Type B pancreatic cell (in vitro differentiated cells): ENCODE measurements around the gene REC114. TPM values are rescaled to one million over a fixed set of nuclear protein-coding genes. Genes with fewer than 3 reads are reported as not detected.
"Not testable (repeated sequence)": the region's sequence is repeated elsewhere in the genome, so short reads cannot be mapped to it uniquely, and the experiment has no call there.

Experiments
- DNase-seq: peaks from one replicate; pipeline ENCODE4 v3.0.0; 2021; ENCODE audit warnings: mixed read lengths; ENCODE audit not compliant: unreplicated experiment; ENCODE audit errors: extremely low spot score
- H3K27ac Mint-ChIP-seq: 2 replicates; pipeline ENCODE4 v1.8.0; 2021; ENCODE audit warnings: mild to moderate bottlenecking, mixed read lengths
- H3K27me3 Mint-ChIP-seq: 2 replicates; pipeline ENCODE4 v1.8.0; 2021; ENCODE audit warnings: mixed read lengths
- H3K36me3 Mint-ChIP-seq: 2 replicates; pipeline ENCODE4 v1.8.0; 2021; ENCODE audit warnings: mixed read lengths
- H3K4me1 Mint-ChIP-seq: one replicate; pipeline ENCODE4 v1.8.0; 2021; ENCODE audit warnings: mixed read lengths; ENCODE audit not compliant: unreplicated experiment
- H3K4me3 Mint-ChIP-seq: 2 replicates; pipeline ENCODE4 v1.8.0; 2021; ENCODE audit warnings: mild to moderate bottlenecking, mixed read lengths
- H3K9me3 Mint-ChIP-seq: 2 replicates; pipeline ENCODE4 v1.8.0; 2021; ENCODE audit warnings: mixed read lengths
- total RNA-seq: library from RNA; stranded (reverse); gene quantifications from 2 replicates; pipeline ENCODE4 v1.2.1, GENCODE V29; 2021; ENCODE audit warnings: low replicate concordance
- TF ChIP-seq, protein P1 (sequence below): fragments of 200-600 bp; sonication (generic); conservative IDR thresholded peaks from 2 replicates; pipeline ENCODE4 v1.5.0; 2021; ENCODE audit warnings: antibody characterized with exemption, mild to moderate bottlenecking

Gene REC114
- total RNA-seq, 1 donor from 2014 or later = not detected

DNA sequence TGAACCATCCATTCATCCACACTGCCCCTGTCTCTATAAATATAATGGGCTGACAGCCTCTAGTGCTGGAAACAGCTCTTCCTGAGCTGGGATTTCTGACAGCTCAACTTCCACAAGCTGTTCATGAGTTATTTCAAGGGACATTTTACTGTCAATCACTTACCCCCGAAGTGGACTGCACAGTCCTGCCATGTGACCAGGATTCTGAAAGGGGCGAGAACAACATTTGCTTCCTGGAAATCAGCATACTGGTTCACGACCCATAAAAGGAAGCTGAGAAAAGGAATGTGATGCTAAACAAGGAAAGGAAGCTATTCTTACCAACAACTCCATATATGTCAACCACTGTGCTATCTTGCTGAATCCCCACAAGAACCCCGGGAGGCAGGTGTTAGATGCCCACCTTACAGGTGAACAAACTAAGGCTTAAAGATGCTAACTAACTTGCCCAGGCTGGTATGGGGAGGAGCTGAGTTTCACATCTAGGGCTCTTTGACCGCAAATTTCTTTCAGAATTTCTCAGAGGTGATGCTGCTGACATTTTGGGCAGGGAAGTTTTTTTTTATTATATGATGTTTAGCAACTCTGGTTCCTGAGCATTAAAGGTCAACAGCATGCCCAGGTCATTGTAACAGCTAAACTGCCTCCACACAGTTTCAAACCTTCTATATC, 16.5 kb upstream of the REC114 start:
- Mint-ChIP-seq H3K27ac (no peak overlapping the region), H3K27me3 (peaks cover 26% of the 10 kb centered on the region), H3K36me3 (no peaks in the 10 kb centered on the region), H3K9me3 (no peaks in the 10 kb centered on the region), H3K4me1 (no peaks in the 10 kb centered on the region), H3K4me3 (no peak overlapping the region)
- TF ChIP-seq, protein P1, sequence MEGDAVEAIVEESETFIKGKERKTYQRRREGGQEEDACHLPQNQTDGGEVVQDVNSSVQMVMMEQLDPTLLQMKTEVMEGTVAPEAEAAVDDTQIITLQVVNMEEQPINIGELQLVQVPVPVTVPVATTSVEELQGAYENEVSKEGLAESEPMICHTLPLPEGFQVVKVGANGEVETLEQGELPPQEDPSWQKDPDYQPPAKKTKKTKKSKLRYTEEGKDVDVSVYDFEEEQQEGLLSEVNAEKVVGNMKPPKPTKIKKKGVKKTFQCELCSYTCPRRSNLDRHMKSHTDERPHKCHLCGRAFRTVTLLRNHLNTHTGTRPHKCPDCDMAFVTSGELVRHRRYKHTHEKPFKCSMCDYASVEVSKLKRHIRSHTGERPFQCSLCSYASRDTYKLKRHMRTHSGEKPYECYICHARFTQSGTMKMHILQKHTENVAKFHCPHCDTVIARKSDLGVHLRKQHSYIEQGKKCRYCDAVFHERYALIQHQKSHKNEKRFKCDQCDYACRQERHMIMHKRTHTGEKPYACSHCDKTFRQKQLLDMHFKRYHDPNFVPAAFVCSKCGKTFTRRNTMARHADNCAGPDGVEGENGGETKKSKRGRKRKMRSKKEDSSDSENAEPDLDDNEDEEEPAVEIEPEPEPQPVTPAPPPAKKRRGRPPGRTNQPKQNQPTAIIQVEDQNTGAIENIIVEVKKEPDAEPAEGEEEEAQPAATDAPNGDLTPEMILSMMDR = no peak
- no peak for DNase-seq

DNA sequence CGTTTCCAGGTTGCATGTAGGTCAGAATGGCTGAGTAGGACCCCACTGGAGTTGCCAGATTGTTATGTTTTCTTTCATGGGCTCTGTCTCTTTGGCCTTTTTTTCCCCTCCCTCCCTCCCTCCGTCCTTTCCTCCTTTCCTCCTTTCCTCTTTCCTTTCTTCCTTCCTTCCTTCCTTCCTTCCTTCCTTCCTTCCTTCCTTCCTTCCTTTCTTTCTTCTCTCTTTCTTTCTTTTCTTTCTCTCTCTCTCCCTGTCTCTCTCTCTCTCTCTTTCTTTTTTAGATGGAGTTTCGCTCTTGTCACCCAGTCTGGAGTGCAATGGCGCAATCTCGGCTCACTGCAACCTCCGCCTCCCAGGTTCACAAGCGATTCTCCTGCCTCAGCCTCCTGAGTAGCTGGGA, 11.6 kb upstream of the REC114 start:
- not testable (repeated sequence) for H3K9me3 Mint-ChIP-seq, DNase-seq, H3K4me1 Mint-ChIP-seq, H3K4me3 Mint-ChIP-seq, H3K36me3 Mint-ChIP-seq, H3K27ac Mint-ChIP-seq
- peaks cover 33% of the 10 kb centered on the region for H3K27me3 Mint-ChIP-seq

DNA sequence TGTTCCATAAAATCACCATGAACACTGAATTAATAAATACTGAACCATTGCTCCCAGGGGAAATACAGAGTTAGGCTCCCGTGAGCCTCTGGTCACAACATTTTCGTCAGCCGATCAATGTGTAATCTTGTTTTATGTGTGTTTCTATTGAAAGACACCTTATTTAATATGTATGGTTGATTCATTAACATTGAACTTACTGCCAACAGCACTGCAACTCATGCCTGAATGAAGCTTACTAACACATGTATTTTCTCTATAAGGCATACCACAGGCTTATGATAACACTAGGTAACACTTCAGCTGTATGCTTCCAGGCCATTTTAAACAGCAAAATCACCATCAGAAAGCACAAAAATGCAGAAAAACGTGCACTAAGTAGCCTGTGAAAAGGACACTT, 9.1 kb upstream of the REC114 start:
- Mint-ChIP-seq H3K27ac (no peak overlapping the region), H3K27me3 (peaks cover 53% of the 10 kb centered on the region), H3K4me1 (no peaks in the 10 kb centered on the region), H3K9me3 (no peaks in the 10 kb centered on the region), H3K36me3 (no peaks in the 10 kb centered on the region), H3K4me3 (no peak overlapping the region)
- TF ChIP-seq, protein P1 = no peak
- DNase-seq = no peak

DNA sequence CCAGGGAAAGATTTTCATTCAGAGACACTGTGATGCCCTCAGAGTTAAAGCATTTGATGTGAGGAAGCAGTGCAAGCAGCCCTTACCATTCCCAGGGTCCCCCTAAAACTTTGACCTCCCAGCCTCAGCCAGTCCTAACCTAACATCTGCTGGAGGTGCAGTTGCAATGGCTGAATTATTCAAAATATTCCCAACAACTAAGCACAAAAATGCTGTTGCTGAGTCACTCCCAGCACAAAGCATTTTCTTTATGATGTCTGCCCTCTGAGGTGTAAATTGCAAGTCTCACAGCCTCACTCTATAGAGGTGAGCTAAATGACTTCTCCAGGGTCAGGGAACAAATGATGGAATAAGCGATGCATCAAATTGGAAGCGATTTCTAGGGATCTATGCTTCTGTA, 6.4 kb upstream of the REC114 start:
- Mint-ChIP-seq H3K9me3 (no peaks in the 10 kb centered on the region), H3K4me1 (no peaks in the 10 kb centered on the region), H3K36me3 (no peaks in the 10 kb centered on the region), H3K27ac (no peak overlapping the region), H3K4me3 (no peak overlapping the region), H3K27me3 (peaks cover 41% of the 10 kb centered on the region)
- TF ChIP-seq, protein P1 = no peak
- no peak for DNase-seq

DNA sequence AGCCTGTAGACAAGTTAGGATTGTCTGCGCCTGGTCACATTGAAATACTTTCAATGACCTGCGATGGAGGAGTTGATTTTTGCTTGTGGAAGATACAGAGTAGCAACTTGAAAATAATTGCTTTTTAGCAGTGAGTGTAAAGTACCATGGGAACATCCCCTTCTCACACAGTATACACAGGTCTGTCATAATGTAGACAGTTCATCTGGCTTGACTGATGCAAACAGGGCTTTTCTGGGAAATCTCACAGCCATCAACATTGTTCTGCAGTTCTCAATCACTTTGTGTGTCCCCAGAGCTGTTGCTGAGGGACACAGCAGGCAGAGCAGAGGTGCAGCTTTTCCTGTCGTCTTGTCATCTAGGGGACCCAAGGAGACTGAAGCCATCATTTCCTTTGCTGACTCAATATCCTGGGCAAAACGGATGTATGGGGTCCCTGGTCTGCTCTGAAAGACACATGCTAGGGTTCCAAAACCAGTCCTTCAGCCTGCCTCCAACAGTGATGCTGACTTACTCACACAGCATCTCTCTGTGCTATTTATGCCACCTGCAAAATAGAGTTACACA, 5.3 kb upstream of the REC114 start:
- peaks cover 36% of the 10 kb centered on the region for H3K27me3 Mint-ChIP-seq
- H3K27ac Mint-ChIP-seq = no peak overlapping the region
- TF ChIP-seq, protein P1 = no peak
- no peaks in the 10 kb centered on the region for H3K36me3 Mint-ChIP-seq
- no peak overlapping the region for H3K4me3 Mint-ChIP-seq
- DNase-seq = no peak
- H3K9me3 Mint-ChIP-seq = no peaks in the 10 kb centered on the region
- no peaks in the 10 kb centered on the region for H3K4me1 Mint-ChIP-seq

DNA sequence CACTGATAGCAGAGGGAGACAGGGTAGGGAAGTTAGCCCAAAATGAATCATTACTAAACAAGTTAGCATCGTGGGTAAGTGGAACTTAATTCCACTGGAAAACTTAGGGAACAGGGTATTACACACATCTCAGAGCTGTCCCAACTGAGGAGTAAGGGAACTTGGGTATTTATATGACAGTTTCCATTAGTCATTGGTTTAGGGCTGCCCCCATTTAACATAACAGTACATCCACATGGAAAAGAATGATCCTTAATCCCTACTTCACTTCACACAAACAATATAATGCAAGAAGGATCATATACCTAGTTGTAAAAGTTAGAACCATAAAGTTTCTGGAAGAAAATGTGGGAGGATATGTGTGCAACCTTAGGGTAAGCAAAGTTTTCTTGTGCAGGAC, 4.3 kb upstream of the REC114 start:
- H3K27ac Mint-ChIP-seq = no peak overlapping the region
- DNase-seq = no peak
- H3K4me3 Mint-ChIP-seq = no peak overlapping the region
- no peaks in the 10 kb centered on the region for H3K9me3 Mint-ChIP-seq
- TF ChIP-seq, protein P1 = no peak
- no peaks in the 10 kb centered on the region for H3K4me1 Mint-ChIP-seq
- no peaks in the 10 kb centered on the region for H3K36me3 Mint-ChIP-seq
- H3K27me3 Mint-ChIP-seq = peaks cover 33% of the 10 kb centered on the region
